Skeletal muscle tissue (tissue), 4 donors: ENCODE results near the gene CPA1. TPM values are rescaled to one million over a fixed set of nuclear protein-coding genes. Genes with fewer than 3 reads are reported as not detected.
A peak's percentile ranks its signal among the peaks of the same experiment; 100 is the strongest.

Experiments used
- H3K27ac ChIP-seq: one replicate; pipeline ENCODE4 v1.7.0; 2013; ENCODE audit warnings: mild to moderate bottlenecking, low read depth, low read length, inconsistent platforms
- H3K27me3 ChIP-seq, 3 donors: one replicate each; pipeline ENCODE4 v1.7.0; 2013; ENCODE audit warnings: low read length in 3 of 3; ENCODE audit not compliant: control insufficient read depth in 3 of 3, insufficient read depth in 3 of 3
- H3K36me3 ChIP-seq, 3 donors: one replicate each; pipeline ENCODE4 v1.7.0; 2013; ENCODE audit warnings: low read length in 3 of 3; ENCODE audit not compliant: control insufficient read depth in 3 of 3, insufficient read depth in 3 of 3
- H3K4me1 ChIP-seq, 3 donors: one replicate each; pipeline ENCODE4 v1.7.0; 2013; ENCODE audit warnings: low read length in 3 of 3, mild to moderate bottlenecking in 3 of 3; ENCODE audit not compliant: control insufficient read depth in 3 of 3, insufficient read depth in 3 of 3
- H3K4me3 ChIP-seq, 3 donors: one replicate each; pipeline ENCODE4 v1.7.0; 2013; ENCODE audit warnings: low read length in 3 of 3
- H3K9ac ChIP-seq, 3 donors: one replicate each; pipeline ENCODE4 v1.7.0; 2013; ENCODE audit warnings: low read length in 3 of 3, mild to moderate bottlenecking in 3 of 3, moderate library complexity in 2 of 3, low read depth in 1 of 3
- H3K9me3 ChIP-seq, 3 donors: one replicate each; pipeline ENCODE4 v1.7.0; 2013; ENCODE audit warnings: low read length in 3 of 3; ENCODE audit not compliant: control insufficient read depth in 3 of 3
- total RNA-seq: library from RNA; depleted of rRNA; stranded (reverse); fragments of >200 nt; gene quantifications from one replicate; pipeline ENCODE4 v1.2.3, GENCODE V29; 2014
- donor health status: Osteomylitis.

Gene CPA1
- total RNA-seq, 1 donor from 2014 or later = 2.6 TPM

GRCh38 chr7:130423501-130424037 is 43.3 kb downstream of the CPA1 start:
- Histone ChIP-seq H3K9ac (no peak overlapping the region), H3K27me3 (no peaks in the 10 kb centered on the region), H3K36me3 (no peaks in the 10 kb centered on the region), H3K4me3 (no peak overlapping the region), H3K9me3 (no peaks in the 10 kb centered on the region), H3K27ac (no peak overlapping the region), H3K4me1 (peaks cover 0 to 3% (median 0%) of the 10 kb centered on the region in 3 donors)

DNA sequence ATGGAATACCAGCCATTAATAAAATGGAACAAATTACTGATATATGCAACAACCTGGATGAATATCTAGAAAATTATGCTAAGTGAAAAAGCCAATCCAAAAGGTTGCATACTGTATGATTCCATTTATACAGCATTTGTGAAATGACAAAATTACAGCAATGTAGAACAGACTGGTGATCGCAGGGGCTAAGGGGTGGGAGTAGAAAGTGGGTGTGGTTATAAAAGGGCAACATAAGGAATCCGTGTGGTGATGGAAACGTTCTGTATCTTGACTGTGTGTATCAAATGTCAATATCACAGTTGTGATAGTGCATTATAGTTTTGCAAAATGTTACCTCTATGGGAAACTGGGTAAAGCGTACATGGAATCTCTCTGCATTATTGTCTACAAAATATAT is 45.5 kb downstream of the CPA1 start:
- H3K36me3 ChIP-seq = no peaks in the 10 kb centered on the region
- no peaks in the 10 kb centered on the region for H3K4me1 ChIP-seq
- no peak overlapping the region for H3K27ac ChIP-seq
- H3K9ac ChIP-seq = no peak overlapping the region
- no peaks in the 10 kb centered on the region for H3K27me3 ChIP-seq
- no peaks in the 10 kb centered on the region for H3K9me3 ChIP-seq
- no peak overlapping the region for H3K4me3 ChIP-seq

- Histone ChIP-seq H3K4me1 (peaks cover 0 to 5% (median 0%) of the 10 kb centered on the region in 3 donors), H3K27me3 (no peaks in the 10 kb centered on the region), H3K36me3 (no peaks in the 10 kb centered on the region), H3K9me3 (no peaks in the 10 kb centered on the region), H3K27ac (no peak overlapping the region), H3K9ac (no peak overlapping the region), H3K4me3 (no peak overlapping the region)
Observed at GRCh38 chr7:130426564-130426963, 46.3 kb downstream of the CPA1 start.

GRCh38 chr7:130429019-130429418 is 48.7 kb downstream of the CPA1 start:
- Histone ChIP-seq H3K27me3 (no peaks in the 10 kb centered on the region), H3K27ac (no peak overlapping the region), H3K4me1 (peaks cover 0 to 6% (median 4%) of the 10 kb centered on the region in 3 donors), H3K4me3 (no peak overlapping the region), H3K36me3 (no peaks in the 10 kb centered on the region), H3K9me3 (no peaks in the 10 kb centered on the region), H3K9ac (no peak overlapping the region)

GRCh38 chr7:130430115-130430514 is 49.8 kb downstream of the CPA1 start:
- Histone ChIP-seq H3K27ac (peak overlapping the region; percentile 32), H3K4me1 (peaks cover 0 to 6% (median 4%) of the 10 kb centered on the region in 3 donors), H3K9me3 (no peaks in the 10 kb centered on the region), H3K9ac (no peak overlapping the region), H3K27me3 (no peaks in the 10 kb centered on the region), H3K36me3 (no peaks in the 10 kb centered on the region), H3K4me3 (peak overlapping the region in 1 of 3 donors; percentile 45)

DNA sequence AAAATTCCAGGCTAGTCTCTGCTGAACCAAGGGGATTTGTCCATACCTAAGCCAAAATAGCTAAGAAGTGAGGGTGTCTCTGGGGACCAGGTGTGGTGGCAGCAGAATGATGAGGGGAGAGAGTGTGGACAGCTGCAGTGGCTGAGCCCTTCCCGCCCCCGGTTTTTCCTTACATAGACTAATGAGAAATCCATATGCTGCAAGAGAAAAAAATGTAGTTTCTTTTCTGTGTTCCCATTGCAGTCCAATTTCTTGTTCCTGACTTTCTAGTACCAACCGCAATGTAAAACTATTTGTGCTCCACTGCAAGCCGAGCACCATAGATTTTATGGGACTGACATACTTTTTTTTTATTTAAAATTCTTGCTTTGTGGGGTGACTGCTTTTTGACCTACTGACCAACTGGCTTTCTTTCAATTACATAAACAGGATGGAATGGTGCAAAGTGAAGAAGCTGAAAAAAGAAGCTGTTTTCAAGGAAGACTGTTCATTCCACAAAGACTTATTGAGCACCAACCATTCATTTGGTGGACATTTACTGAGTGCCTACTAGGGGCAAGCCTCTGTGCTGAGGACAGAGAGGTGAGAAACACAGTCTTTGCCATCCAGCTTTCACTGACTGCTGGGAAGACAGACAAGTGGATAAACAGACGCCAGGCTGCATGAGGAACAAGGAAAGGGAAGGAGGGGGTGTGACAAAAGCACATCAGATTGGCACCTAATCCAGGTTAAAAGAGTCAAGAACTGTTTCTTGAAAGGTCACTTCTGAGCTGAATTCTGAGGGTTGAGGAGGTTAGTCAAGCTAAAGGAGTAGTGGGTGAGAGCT is 50.8 kb downstream of the CPA1 start:
- peak overlapping the region in 2 of 3 donors; percentile 36 to 45 for H3K4me3 ChIP-seq
- no peaks in the 10 kb centered on the region for H3K27me3 ChIP-seq
- H3K9me3 ChIP-seq = no peaks in the 10 kb centered on the region
- no peak overlapping the region for H3K27ac ChIP-seq
- H3K36me3 ChIP-seq = no peaks in the 10 kb centered on the region
- H3K9ac ChIP-seq = peak overlapping the region in 1 of 3 donors; percentile 53
- peaks cover 0 to 6% (median 4%) of the 10 kb centered on the region in 3 donors for H3K4me1 ChIP-seq

DNA sequence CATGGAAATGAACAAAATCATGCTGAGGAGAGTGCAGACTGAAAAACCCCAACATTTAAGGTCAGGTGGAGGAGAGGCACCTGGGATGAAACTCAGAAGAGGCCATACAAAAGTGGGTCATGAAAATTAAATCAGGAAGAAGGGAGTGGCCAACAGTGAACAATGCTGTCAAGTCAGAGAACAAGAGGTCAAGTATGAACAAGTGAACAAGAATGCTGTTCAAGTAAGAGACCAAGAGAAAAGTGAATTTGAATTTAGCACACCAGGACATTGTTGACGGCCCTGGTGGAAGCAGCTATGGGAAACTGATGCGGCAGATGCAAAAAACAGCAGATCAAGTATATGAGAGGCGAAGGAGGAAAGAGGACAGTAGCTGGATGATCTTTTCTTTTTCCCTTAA is 52.6 kb downstream of the CPA1 start:
- H3K27me3 ChIP-seq = no peaks in the 10 kb centered on the region
- H3K36me3 ChIP-seq = no peaks in the 10 kb centered on the region
- no peak overlapping the region for H3K4me3 ChIP-seq
- no peak overlapping the region for H3K9ac ChIP-seq
- H3K27ac ChIP-seq = no peak overlapping the region
- H3K9me3 ChIP-seq = no peaks in the 10 kb centered on the region
- H3K4me1 ChIP-seq = peaks cover 0 to 6% (median 4%) of the 10 kb centered on the region in 3 donors

DNA sequence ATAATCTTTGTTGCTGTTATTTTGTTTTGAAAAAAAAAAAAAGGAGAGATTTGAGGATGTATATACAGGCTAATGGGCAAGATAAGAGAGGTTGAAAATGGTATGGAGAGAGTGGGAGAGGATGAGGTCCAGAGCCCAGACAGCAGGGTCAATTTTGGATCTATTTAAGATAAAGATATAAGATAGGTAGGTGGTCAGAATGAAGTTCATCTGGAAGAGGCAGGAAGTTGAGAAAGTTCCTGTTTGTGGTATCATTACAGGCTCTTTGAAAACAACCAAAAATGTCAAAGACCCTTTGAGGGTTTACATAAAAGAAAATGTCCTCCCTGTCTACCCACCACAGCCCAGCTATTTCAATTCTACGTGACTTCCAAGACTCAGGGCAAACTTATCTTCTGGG is 53.0 kb downstream of the CPA1 start:
- H3K4me1 ChIP-seq = peaks cover 0 to 6% (median 4%) of the 10 kb centered on the region in 3 donors
- H3K27ac ChIP-seq = no peak overlapping the region

DNA sequence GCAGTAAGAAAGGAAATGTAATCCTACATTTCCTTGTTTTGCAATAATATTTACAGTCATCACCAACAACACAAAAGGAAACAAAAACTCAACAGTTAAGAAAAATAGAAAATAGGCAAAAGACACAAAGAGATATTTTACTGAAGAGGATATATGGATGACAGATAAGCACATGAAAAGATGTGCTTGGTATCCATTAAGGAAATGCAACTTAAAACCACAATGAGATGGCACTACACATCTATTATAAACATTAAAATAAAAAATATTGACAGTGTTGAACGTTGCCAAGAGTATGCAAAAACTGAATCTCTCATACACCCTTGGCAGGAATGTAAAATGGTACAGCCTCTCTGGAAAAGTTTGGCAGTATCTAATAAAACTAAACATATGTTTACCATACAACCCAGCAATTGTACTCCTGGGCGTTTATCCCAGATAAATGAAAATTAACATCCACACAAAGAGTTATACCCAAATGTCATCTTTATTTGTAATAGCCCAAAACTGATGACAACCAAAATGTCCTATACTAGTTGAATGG is 55.1 kb downstream of the CPA1 start:
- Histone ChIP-seq H3K4me1 (peaks cover 0 to 8% (median 6%) of the 10 kb centered on the region in 3 donors), H3K27me3 (no peaks in the 10 kb centered on the region), H3K9me3 (no peaks in the 10 kb centered on the region), H3K36me3 (no peaks in the 10 kb centered on the region), H3K9ac (no peak overlapping the region), H3K4me3 (no peak overlapping the region), H3K27ac (no peak overlapping the region)

More for the DNA sequence above, 53.0 kb downstream of the CPA1 start:
- Histone ChIP-seq H3K4me3 (no peak overlapping the region), H3K27me3 (no peaks in the 10 kb centered on the region), H3K9ac (no peak overlapping the region), H3K9me3 (no peaks in the 10 kb centered on the region), H3K36me3 (no peaks in the 10 kb centered on the region)

DNA sequence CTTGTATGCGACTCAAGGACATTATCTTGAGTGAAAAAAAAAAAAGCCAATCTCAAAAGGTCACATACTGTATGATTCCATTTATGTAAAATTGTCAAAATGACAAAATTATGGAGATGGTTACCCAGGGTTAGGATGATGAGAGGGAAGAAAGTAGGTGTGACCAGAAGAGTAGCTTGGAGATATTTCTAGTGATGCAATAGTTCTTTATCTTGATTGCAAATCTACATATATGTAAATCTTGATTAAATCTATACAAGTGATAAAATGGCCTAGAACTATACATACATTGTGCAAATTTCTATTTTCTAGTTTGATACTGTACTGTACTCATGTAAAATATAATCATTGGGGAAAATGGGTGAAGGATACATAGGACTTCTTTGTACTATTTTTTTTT is 56.0 kb downstream of the CPA1 start:
- Histone ChIP-seq H3K9ac (no peak overlapping the region), H3K27ac (no peak overlapping the region), H3K4me3 (no peak overlapping the region), H3K4me1 (peaks cover 0 to 7% (median 7%) of the 10 kb centered on the region in 3 donors), H3K27me3 (no peaks in the 10 kb centered on the region), H3K9me3 (no peaks in the 10 kb centered on the region), H3K36me3 (no peaks in the 10 kb centered on the region)
